GM19455 (cell line): Measurements from ENCODE around the gene CCL4.

Experiments
- ATAC-seq: cut with Tn5 transposase; IDR thresholded peaks from one replicate; pipeline ENCODE4 v1.9.1; 2021; ENCODE audit not compliant: unreplicated experiment

The CCL4 gene

GRCh38 chr17:36142806-36143205, 39.2 kb downstream of the CCL4 start:
- ATAC-seq, result no peak

- no peak for ATAC-seq
Measured at GRCh38 chr17:36144014-36144413, 40.4 kb downstream of the CCL4 start.

- no peak for ATAC-seq
Measured at GRCh38 chr17:36144981-36145729, 41.5 kb downstream of the CCL4 start.

GRCh38 chr17:36147601-36148000, 44.0 kb downstream of the CCL4 start:
- ATAC-seq, result no peak

- no peak for ATAC-seq
Measured at GRCh38 chr17:36148559-36149295, 45.1 kb downstream of the CCL4 start.

- no peak for ATAC-seq
Measured at GRCh38 chr17:36149296-36149820, 45.7 kb downstream of the CCL4 start.

- ATAC-seq, result no peak
Measured at GRCh38 chr17:36151891-36152638, 48.4 kb downstream of the CCL4 start.

GRCh38 chr17:36152639-36153120, 49.1 kb downstream of the CCL4 start:
- ATAC-seq, result no peak

GRCh38 chr17:36153895-36154610, 50.4 kb downstream of the CCL4 start:
- ATAC-seq, result no peak
